GM03348 (cell line): ENCODE measurements around the gene SF3A1.

Experiments
- DNase-seq: peaks from one replicate; pipeline ENCODE4 v3.0.0; 2012; ENCODE audit warnings: low spot score

Gene SF3A1

GRCh38 chr22:30325065-30325720 is 31.5 kb downstream of the SF3A1 start:
- DNase-seq = peak; percentile 90

GRCh38 chr22:30324014-30324730 is 32.5 kb downstream of the SF3A1 start:
- peak; percentile 87 for DNase-seq

- no peak for DNase-seq
Measured at GRCh38 chr22:30323246-30323645, 33.4 kb downstream of the SF3A1 start.

- no peak for DNase-seq
Measured at GRCh38 chr22:30321461-30321860, 35.2 kb downstream of the SF3A1 start.

GRCh38 chr22:30320021-30320556 is 36.6 kb downstream of the SF3A1 start:
- DNase-seq = no peak

GRCh38 chr22:30318799-30319419 is 37.8 kb downstream of the SF3A1 start:
- DNase-seq = no peak

- DNase-seq = no peak
Measured at GRCh38 chr22:30317778-30318177, 38.9 kb downstream of the SF3A1 start.

GRCh38 chr22:30315962-30316576 is 40.6 kb downstream of the SF3A1 start:
- DNase-seq = no peak

- no peak for DNase-seq
Measured at GRCh38 chr22:30314915-30315314, 41.8 kb downstream of the SF3A1 start.

GRCh38 chr22:30313527-30314363 is 42.9 kb downstream of the SF3A1 start:
- DNase-seq = no peak

GRCh38 chr22:30312053-30312452 is 44.6 kb downstream of the SF3A1 start:
- DNase-seq = peak; percentile 62

GRCh38 chr22:30310881-30311771 is 45.6 kb downstream of the SF3A1 start:
- peak; percentile 77 for DNase-seq

- DNase-seq = peak; percentile 45
Measured at GRCh38 chr22:30309951-30310741, 46.5 kb downstream of the SF3A1 start.

GRCh38 chr22:30308518-30309230 is 48.0 kb downstream of the SF3A1 start:
- peak; percentile 35 for DNase-seq

- DNase-seq = no peak
Measured at GRCh38 chr22:30308093-30308492, 48.6 kb downstream of the SF3A1 start.

- DNase-seq = no peak
Measured at GRCh38 chr22:30307041-30307574, 49.6 kb downstream of the SF3A1 start.

- DNase-seq = no peak
Measured at GRCh38 chr22:30306627-30307011, 50.1 kb downstream of the SF3A1 start.

GRCh38 chr22:30305906-30306626 is 50.6 kb downstream of the SF3A1 start:
- DNase-seq = no peak
